B cell (primary cell): Measurements from ENCODE around the gene FADS6. TPM values are rescaled to one million over a fixed set of nuclear protein-coding genes. Genes with fewer than 3 reads are reported as not detected.

ENCODE experiments used
- ATAC-seq: fragments of 200-7000 bp; cut with Tn5 transposase; one replicate; pipeline ENCODE4 v1.10.0; 2021; ENCODE audit warnings: low read depth, mild to moderate bottlenecking, moderate number of reproducible peaks, moderate library complexity
- CTCF ChIA-PET: fragments of 350-600 bp; sonication (Branson Sonifier 250); formaldehyde crosslinking; loops from one replicate; lab custom pipeline; 2021; ENCODE audit warnings: antibody characterized with exemption, inconsistent platforms; lab: Charles Lee
- POLR2A ChIA-PET: fragments of 350-600 bp; sonication (Branson Sonifier 250); formaldehyde crosslinking; loops from one replicate; lab custom pipeline; 2021; ENCODE audit warnings: antibody characterized with exemption; lab: Charles Lee
- DNase-seq: peaks from one replicate; pipeline ENCODE4 v3.0.0; 2013
- H2AFZ ChIP-seq: 2 replicates; pipeline ENCODE4 v1.6.1; 2012; ENCODE audit warnings: mild to moderate bottlenecking, low read depth, low read length; ENCODE audit not compliant: insufficient read depth, poor library complexity, severe bottlenecking
- H3K27ac ChIP-seq, 2 donors: 1 replicate in 1 of 2; 2 replicates in 1 of 2; pipeline ENCODE4 v1.5.1; 2012 to 2013; ENCODE audit warnings: low read length in 2 of 2, mild to moderate bottlenecking in 2 of 2, moderate library complexity in 1 of 2
- H3K27me3 ChIP-seq, 4 experiments: fragments of 200-600 bp in 1 of 4; sonication (generic) in 1 of 4; replicated peaks in 1 of 4; 1 replicate in 2 of 4; 2 replicates in 2 of 4; pipeline versions ENCODE4 v1.6.1 to v1.7.0; 2013 to 2016; ENCODE audit warnings: low read length in 3 of 4, mild to moderate bottlenecking in 2 of 4, mixed read lengths in 1 of 4, moderate library complexity in 1 of 4; ENCODE audit not compliant: insufficient read depth in 4 of 4, control insufficient read depth in 3 of 4; ENCODE audit errors: control extremely low read depth in 1 of 4
- H3K36me3 ChIP-seq, 2 experiments: replicated peaks in 1 of 2; 1 replicate in 1 of 2; 2 replicates in 1 of 2; pipeline versions ENCODE4 v1.6.1 to v1.7.1; 2013; ENCODE audit warnings: low read length in 1 of 2; ENCODE audit not compliant: insufficient read depth in 2 of 2, control insufficient read depth in 1 of 2; ENCODE audit errors: control extremely low read depth in 1 of 2, extremely low read depth in 1 of 2
- H3K4me1 ChIP-seq, 2 donors: fragments of 200-600 bp in 1 of 2; sonication (generic) in 1 of 2; 1 replicate in 1 of 2; 2 replicates in 1 of 2; pipeline versions ENCODE4 v1.5.1 to v1.6.1; 2013 to 2017; ENCODE audit warnings: low read length in 2 of 2; ENCODE audit not compliant: control insufficient read depth in 2 of 2, insufficient read depth in 2 of 2
- H3K4me2 ChIP-seq: replicated peaks from 2 replicates; pipeline ENCODE3; 2012; ENCODE audit warnings: mild to moderate bottlenecking, low read depth, low read length; ENCODE audit not compliant: poor library complexity, severe bottlenecking
- H3K4me3 ChIP-seq, 5 experiments: fragments of 200-600 bp in 1 of 5; sonication (generic) in 1 of 5; 1 replicate in 3 of 5; 2 replicates in 2 of 5; pipeline versions ENCODE4 v1.5.1 to v1.7.0; 2011 to 2016; ENCODE audit warnings: low read length in 4 of 5, mild to moderate bottlenecking in 4 of 5, low read depth in 2 of 5, control low read depth in 1 of 5, moderate library complexity in 1 of 5; ENCODE audit not compliant: insufficient read depth in 1 of 5; ENCODE audit errors: control extremely low read depth in 1 of 5, extremely low read depth in 1 of 5
- H3K79me2 ChIP-seq: fragments of 200-600 bp; sonication (generic); one replicate; pipeline ENCODE4 v1.6.0; 2016; ENCODE audit warnings: low read length; ENCODE audit not compliant: control insufficient read depth, insufficient read depth
- H3K9ac ChIP-seq: fragments of 200-600 bp; sonication (generic); 2 replicates; pipeline ENCODE4 v1.6.1; 2017; ENCODE audit warnings: mild to moderate bottlenecking, low read length, moderate library complexity
- H3K9me3 ChIP-seq, 3 donors: one replicate each; pipeline versions ENCODE4 v1.6.1 to v1.7.1; 2013; ENCODE audit warnings: low read length in 2 of 3; ENCODE audit not compliant: control insufficient read depth in 2 of 3, insufficient read depth in 1 of 3; ENCODE audit errors: control extremely low read depth in 1 of 3
- H4K20me1 ChIP-seq: 2 replicates; pipeline ENCODE4 v1.6.0; 2012; ENCODE audit warnings: mild to moderate bottlenecking, low read length; ENCODE audit not compliant: insufficient read depth, control insufficient read depth, poor library complexity, severe bottlenecking
- H3K27ac Mint-ChIP-seq: one replicate; pipeline ENCODE4 v1.8.0; 2021; ENCODE audit warnings: mixed read lengths
- H3K27me3 Mint-ChIP-seq: one replicate; pipeline ENCODE4 v1.8.0; 2021; ENCODE audit warnings: mixed read lengths
- H3K4me1 Mint-ChIP-seq: one replicate; pipeline ENCODE4 v1.8.0; 2021; ENCODE audit warnings: mixed read lengths
- H3K4me3 Mint-ChIP-seq: one replicate; pipeline ENCODE4 v1.8.0; 2021; ENCODE audit warnings: mixed read lengths
- H3K9me3 Mint-ChIP-seq: one replicate; pipeline ENCODE4 v1.8.0; 2022; ENCODE audit warnings: mixed read lengths; ENCODE audit not compliant: insufficient read depth
- CTCF ChIP-seq: fragments of 200-600 bp; IDR thresholded peaks from one replicate; pipeline ENCODE4 v1.8.0; 2022; ENCODE audit warnings: antibody characterized with exemption, mild to moderate bottlenecking
- EZH2 ChIP-seq: IDR thresholded peaks from 2 replicates; pipeline ENCODE4 v1.6.1; 2012; ENCODE audit warnings: borderline replicate concordance, low read depth, mild to moderate bottlenecking, moderate library complexity, low read length; ENCODE audit not compliant: insufficient read depth, poor library complexity, severe bottlenecking
- WGBS: methylation state at CpG from one replicate; pipeline ENCODE4 v1.1.5; 2013; ENCODE audit warnings: missing lambda C conversion rate; ENCODE audit not compliant: insufficient coverage; 5-methylcytosine and 5-hydroxymethylcytosine counted together
- intact Hi-C: fragments of 100-400 bp; cut with micrococcal nuclease; formaldehyde crosslinking; loops from one replicate; pipeline ENCODE4 v1.10.0; 2022
- polyA plus RNA-seq: library from polyadenylated mRNA; depleted of rRNA; stranded (reverse); fragments of >200 nt; gene quantifications from 2 replicates; pipeline ENCODE4 v1.2.3, GENCODE V29; 2012
- total RNA-seq, 2 donors: library from RNA; stranded (reverse); fragments of 120-200 nt in 1 of 2; gene quantifications; 1 replicate in 1 of 2; 2 replicates in 1 of 2; pipeline versions ENCODE4 v1.2.3 to v1.2.4, GENCODE V29; 2013 to 2022

Gene FADS6
- total and polyA plus RNA-seq, 2 donors (not counting 1 experiment from before 2014, with no cell fraction given), result not detected

GRCh38 chr17:74864297-74864865 is 29.1 kb downstream of the FADS6 start:
- Histone ChIP-seq H3K4me1 (peaks cover 29 to 30% of the 10 kb centered on the region in 2 donors), H3K9me3 (peaks cover 0 to 15% (median 0%) of the 10 kb centered on the region in 3 donors), H3K36me3 (no peaks in the 10 kb centered on the region), H3K4me2 (no peak overlapping the region), H2AFZ (no peak overlapping the region), H3K27me3 (peaks cover 0 to 41% (median 13%) of the 10 kb centered on the region in 4 experiments), H4K20me1 (peaks cover 9% of the 10 kb centered on the region), H3K4me3 (no peak overlapping the region), H3K79me2 (no peaks in the 10 kb centered on the region), H3K9ac (no peak overlapping the region), H3K27ac (no peak overlapping the region)
- no peak overlapping the region for H3K4me3 Mint-ChIP-seq
- intact Hi-C loops, result loop anchor here (5.0 kb wide), 1 partner anchor 297 kb away; the partner anchor contains the start of gene CD300H
- ATAC-seq (no peak), DNase-seq (no peak)
- TF ChIP-seq CTCF (no peak), EZH2 (no peak)
- ChIA-PET POLR2A (no interaction called here), CTCF (interaction anchor here (0.6 to 12.3 kb wide), 13 partner anchors 9 to 207 kb away, joined by 3 to 181 read pairs (median 8); partner anchors contain the start of genes FDXR and RAB37)
- H3K9me3 Mint-ChIP-seq, result no peaks in the 10 kb centered on the region
- no peak overlapping the region for H3K27ac Mint-ChIP-seq
- peaks cover 16% of the 10 kb centered on the region for H3K27me3 Mint-ChIP-seq
- H3K4me1 Mint-ChIP-seq, result peaks cover 20% of the 10 kb centered on the region
- WGBS, result 94% methylated on average over 13 of the region's 15 CpGs
